Right atrium auricular region (tissue), 2 donors: ENCODE results near the gene SUN2. TPM values are rescaled to one million over a fixed set of nuclear protein-coding genes. Genes with fewer than 3 reads are reported as not detected.

ENCODE experiments used
- DNase-seq: peaks from one replicate; pipeline ENCODE4 v3.0.0-alpha.2; 2019; ENCODE audit warnings: low spot score
- H3K27ac ChIP-seq, 2 donors: fragments of 200-600 bp; sonication (generic); 1 replicate in 1 of 2; 2 replicates in 1 of 2; pipeline ENCODE4 v1.5.1; 2016 to 2019
- H3K27me3 ChIP-seq, 2 donors: fragments of 200-600 bp; sonication (generic); one replicate each; pipeline versions ENCODE4 v1.5.1 to v1.6.0; 2017 to 2019
- H3K36me3 ChIP-seq: fragments of 200-600 bp; sonication (generic); one replicate; pipeline ENCODE4 v1.5.1; 2016
- H3K4me1 ChIP-seq, 2 donors: fragments of 200-600 bp; sonication (generic); one replicate each; pipeline versions ENCODE4 v1.5.1 to v1.6.0; 2017 to 2019
- H3K4me3 ChIP-seq, 2 donors: fragments of 200-600 bp; sonication (generic); 1 replicate in 1 of 2; 2 replicates in 1 of 2; pipeline ENCODE4 v1.5.1; 2017 to 2019; ENCODE audit warnings: mild to moderate bottlenecking in 1 of 2, moderate library complexity in 1 of 2
- H3K9me3 ChIP-seq, 2 donors: fragments of 200-600 bp; sonication (generic); one replicate each; pipeline ENCODE4 v1.5.1; 2019
- total RNA-seq, 2 donors: library from RNA; depleted of rRNA; stranded (reverse); fragments of >200 nt; gene quantifications; one replicate each; pipeline ENCODE4 v1.1.0, GENCODE V29; 2016
- TF ChIP-seq, protein P1 (sequence below), 2 donors: fragments of 200-600 bp; sonication (generic); IDR thresholded peaks; one replicate each; pipeline ENCODE4 v1.5.1; 2019; ENCODE audit warnings: antibody characterized with exemption in 2 of 2

SUN2 gene
- total RNA-seq, 2 donors from 2014 or later = 155 to 252 TPM

DNA sequence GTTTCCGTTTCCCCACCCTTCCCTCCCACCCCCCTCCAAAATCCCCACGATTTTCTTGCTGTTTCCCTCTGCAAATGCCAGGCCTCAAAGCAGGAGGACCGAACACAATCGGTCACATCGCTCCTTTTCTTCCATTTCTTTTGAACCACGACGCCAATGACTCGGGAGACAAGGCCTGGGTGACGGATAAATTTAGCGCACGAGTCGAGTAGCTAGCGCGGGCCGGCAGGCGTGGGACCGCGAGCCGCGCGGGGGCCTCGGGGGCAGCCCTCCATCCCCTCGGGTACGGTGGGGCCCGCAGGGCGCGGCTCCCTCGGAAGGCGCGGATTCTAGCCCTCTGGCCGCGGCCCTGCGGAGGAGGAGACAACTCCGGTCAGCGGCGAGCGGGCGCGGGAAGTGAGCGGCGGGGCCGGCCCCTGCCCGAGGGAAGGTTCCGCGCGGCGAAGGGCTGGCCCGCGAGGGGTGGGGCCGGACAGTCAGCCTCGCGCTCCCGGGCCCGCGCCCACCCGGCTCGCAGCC lies 55.5 kb downstream of the SUN2 start:
- H3K4me1 ChIP-seq = peaks cover 0 to 60% of the 10 kb centered on the region in 2 donors
- H3K27ac ChIP-seq = peak overlapping the region; percentile 97 to 100
- peak overlapping the region; percentile 65 to 94 for H3K4me3 ChIP-seq
- TF ChIP-seq, protein P1, sequence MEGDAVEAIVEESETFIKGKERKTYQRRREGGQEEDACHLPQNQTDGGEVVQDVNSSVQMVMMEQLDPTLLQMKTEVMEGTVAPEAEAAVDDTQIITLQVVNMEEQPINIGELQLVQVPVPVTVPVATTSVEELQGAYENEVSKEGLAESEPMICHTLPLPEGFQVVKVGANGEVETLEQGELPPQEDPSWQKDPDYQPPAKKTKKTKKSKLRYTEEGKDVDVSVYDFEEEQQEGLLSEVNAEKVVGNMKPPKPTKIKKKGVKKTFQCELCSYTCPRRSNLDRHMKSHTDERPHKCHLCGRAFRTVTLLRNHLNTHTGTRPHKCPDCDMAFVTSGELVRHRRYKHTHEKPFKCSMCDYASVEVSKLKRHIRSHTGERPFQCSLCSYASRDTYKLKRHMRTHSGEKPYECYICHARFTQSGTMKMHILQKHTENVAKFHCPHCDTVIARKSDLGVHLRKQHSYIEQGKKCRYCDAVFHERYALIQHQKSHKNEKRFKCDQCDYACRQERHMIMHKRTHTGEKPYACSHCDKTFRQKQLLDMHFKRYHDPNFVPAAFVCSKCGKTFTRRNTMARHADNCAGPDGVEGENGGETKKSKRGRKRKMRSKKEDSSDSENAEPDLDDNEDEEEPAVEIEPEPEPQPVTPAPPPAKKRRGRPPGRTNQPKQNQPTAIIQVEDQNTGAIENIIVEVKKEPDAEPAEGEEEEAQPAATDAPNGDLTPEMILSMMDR (IDR thresholded peaks at IDR 0.05) = no peak
- no peaks in the 10 kb centered on the region for H3K27me3 ChIP-seq
- DNase-seq = peak; percentile 70
- no peaks in the 10 kb centered on the region for H3K9me3 ChIP-seq
- H3K36me3 ChIP-seq = no peaks in the 10 kb centered on the region

DNA sequence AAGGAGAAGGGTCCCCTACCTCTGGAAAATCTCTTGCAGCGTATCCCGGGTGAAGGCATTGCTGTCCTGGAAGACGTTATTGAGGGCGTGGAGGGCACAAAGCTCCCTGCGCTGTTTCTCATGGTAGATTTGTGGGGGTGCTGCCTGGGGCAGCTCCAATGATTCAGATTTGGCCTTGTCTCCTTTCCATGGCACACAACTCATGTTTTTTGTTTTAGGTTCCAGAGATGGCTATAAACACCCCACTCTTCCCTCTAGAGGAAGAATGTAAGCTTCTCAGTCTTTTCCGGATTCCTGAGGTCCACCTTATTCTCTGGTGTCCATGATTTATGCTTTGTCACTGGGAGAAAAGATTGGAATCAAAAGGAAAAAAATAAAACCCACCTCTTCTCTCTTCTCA lies 56.0 kb downstream of the SUN2 start:
- H3K27ac ChIP-seq = peak overlapping the region; percentile 97 to 100

DNA sequence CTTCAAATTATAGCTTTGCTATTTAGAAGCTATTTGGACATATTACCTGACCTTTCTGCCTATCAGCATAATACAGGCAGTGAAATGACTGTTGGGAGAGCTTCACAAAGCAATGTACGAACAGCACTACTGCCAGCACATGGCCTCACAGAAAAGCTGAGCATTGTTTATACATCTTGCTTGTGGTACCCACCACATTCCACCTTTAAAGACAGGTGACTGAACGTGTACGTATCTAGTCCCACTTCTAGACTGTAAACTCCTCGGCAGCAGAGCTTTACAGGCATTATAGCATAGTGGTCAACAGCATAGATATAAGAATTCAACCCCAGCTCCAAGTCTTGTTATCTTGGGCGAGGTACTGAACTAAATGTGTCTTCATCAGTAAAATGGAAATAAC lies 56.7 kb downstream of the SUN2 start:
- peaks cover 0 to 57% of the 10 kb centered on the region in 2 donors for H3K4me1 ChIP-seq

More for the DNA sequence above, 56.0 kb downstream of the SUN2 start:
- Histone ChIP-seq H3K4me1 (peaks cover 0 to 62% of the 10 kb centered on the region in 2 donors), H3K4me3 (peak overlapping the region; percentile 65 to 94), H3K36me3 (no peaks in the 10 kb centered on the region), H3K27me3 (no peaks in the 10 kb centered on the region), H3K9me3 (no peaks in the 10 kb centered on the region)
- no peak for DNase-seq
- TF ChIP-seq, protein P1 (IDR thresholded peaks at IDR 0.05) = no peak

DNA sequence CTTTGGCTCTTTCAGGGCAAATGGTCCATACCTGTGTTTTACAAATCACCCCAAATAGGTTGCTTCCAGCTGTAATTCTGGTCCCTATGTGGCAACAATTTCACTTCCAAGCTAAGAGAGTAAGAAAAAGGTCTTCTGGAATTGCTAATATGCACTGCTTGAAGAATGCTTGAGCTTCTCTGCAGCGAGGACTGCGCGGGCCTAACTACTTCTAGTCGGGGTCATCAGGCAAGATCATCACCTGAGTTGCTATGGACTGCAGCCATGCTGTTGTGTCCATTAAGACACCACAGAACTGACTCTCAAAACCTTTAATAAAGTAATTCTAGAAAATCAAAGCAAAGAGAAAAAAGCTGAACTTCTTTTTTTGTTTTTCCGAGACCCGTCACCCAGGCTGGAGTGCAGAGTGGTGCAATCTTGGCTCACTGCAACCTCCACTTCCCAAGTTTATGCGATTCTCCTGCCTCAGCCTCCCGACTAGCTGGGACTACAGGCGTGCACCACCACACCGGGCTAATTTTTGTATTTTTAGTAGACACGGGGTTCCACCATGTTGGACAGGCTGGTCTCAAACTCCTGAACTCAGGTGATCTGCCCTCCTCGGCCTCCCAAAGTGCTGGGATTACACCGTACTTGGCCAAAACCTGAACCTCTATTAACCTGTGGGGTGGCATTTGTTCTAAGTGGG lies 57.2 kb downstream of the SUN2 start:
- Histone ChIP-seq H3K27me3 (no peaks in the 10 kb centered on the region), H3K9me3 (no peaks in the 10 kb centered on the region), H3K36me3 (no peaks in the 10 kb centered on the region), H3K4me1 (peaks cover 0 to 57% of the 10 kb centered on the region in 2 donors), H3K4me3 (peak overlapping the region; percentile 65 to 94), H3K27ac (peak overlapping the region; percentile 97 to 100)
- TF ChIP-seq, protein P1 (IDR thresholded peaks at IDR 0.05) = no peak
- no peak for DNase-seq

More for the DNA sequence above, 56.7 kb downstream of the SUN2 start:
- Histone ChIP-seq H3K27ac (peak overlapping the region; percentile 97 to 100), H3K4me3 (peak overlapping the region; percentile 65 to 94), H3K9me3 (no peaks in the 10 kb centered on the region), H3K36me3 (no peaks in the 10 kb centered on the region), H3K27me3 (no peaks in the 10 kb centered on the region)
- TF ChIP-seq, protein P1 (IDR thresholded peaks at IDR 0.05) = no peak
- no peak for DNase-seq

DNA sequence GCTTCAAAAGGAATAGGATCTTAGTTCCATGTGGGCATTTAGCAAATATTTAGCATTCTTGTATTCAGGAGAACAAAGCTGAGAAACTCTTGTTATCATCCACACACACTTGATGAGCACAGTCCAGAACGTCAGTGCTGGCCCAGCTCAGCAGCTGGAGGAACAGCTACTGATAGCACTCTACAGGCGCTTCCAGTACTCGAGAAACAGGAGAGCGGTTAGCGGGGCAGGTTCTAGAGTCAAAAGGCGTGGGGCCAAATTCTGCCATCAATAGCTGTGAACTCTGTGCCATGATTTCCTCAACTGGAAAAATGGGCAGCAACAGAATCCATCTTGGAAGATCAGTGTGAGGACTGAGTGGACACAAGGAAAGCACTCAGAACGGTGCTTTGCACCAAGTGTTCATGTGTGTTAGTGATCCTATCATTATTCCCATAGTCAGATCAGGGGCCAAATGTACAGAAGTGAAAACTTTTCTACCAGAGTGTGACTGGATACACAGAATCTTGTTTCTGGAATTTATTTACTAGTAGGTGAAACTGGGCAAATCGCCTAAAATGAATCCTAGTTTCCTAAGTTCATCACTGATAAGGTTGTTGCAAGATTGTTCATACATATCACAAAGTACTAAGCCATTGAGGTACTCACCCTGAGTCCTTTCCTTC lies 58.2 kb downstream of the SUN2 start:
- Histone ChIP-seq H3K27ac (peak overlapping the region; percentile 68 to 100), H3K9me3 (no peaks in the 10 kb centered on the region), H3K4me3 (peak overlapping the region in 1 of 2 donors; percentile 94), H3K36me3 (no peaks in the 10 kb centered on the region), H3K27me3 (no peaks in the 10 kb centered on the region), H3K4me1 (peaks cover 0 to 57% of the 10 kb centered on the region in 2 donors)
- TF ChIP-seq, protein P1 (IDR thresholded peaks at IDR 0.05) = no peak
- DNase-seq = no peak
